ENCODE measurements around the gene ATP1A2.
A peak's percentile ranks its signal among the peaks of the same experiment; 100 is the strongest.

ATP1A2 gene

GRCh38 chr1:160115545-160116282 is at the start of gene ATP1A2:
Gene ATP1A2, plus strand, starts transcription at chr1:160115759. Its CDS starts 103 bp downstream, at chr1:160115862.
- no peak for DNase-seq

- no peak for DNase-seq
Measured at GRCh38 chr1:160066829-160067745, 48.5 kb upstream of the ATP1A2 start.

GRCh38 chr1:160068225-160068624 is 47.3 kb upstream of the ATP1A2 start:
- no peak for DNase-seq

GRCh38 chr1:160069460-160070231 is 45.9 kb upstream of the ATP1A2 start, which contains the start of gene KCNJ10:
Gene KCNJ10, minus strand, starts transcription at chr1:160070160. Its CDS starts 27,628 bp downstream, at chr1:160042532.
- no peak for DNase-seq

- DNase-seq = peak; percentile 77
Measured at GRCh38 chr1:160070243-160071163, 45.1 kb upstream of the ATP1A2 start.

- DNase-seq = no peak
Measured at GRCh38 chr1:160071289-160071688, 44.3 kb upstream of the ATP1A2 start.

GRCh38 chr1:160074865-160075264 is 40.7 kb upstream of the ATP1A2 start:
- no peak for DNase-seq

- no peak for DNase-seq
Measured at GRCh38 chr1:160075836-160076235, 39.7 kb upstream of the ATP1A2 start.

GRCh38 chr1:160076295-160076694 is 39.3 kb upstream of the ATP1A2 start:
- DNase-seq = no peak

- DNase-seq = no peak
Measured at GRCh38 chr1:160077486-160077885, 38.1 kb upstream of the ATP1A2 start.

GRCh38 chr1:160078512-160079195 is 36.9 kb upstream of the ATP1A2 start:
- no peak for DNase-seq

GRCh38 chr1:160079448-160079847 is 36.1 kb upstream of the ATP1A2 start:
- DNase-seq = no peak

- peak; percentile 38 for DNase-seq
Measured at GRCh38 chr1:160080381-160081100, 35.0 kb upstream of the ATP1A2 start.

- DNase-seq = peak; percentile 68
Measured at GRCh38 chr1:160081261-160081936, 34.2 kb upstream of the ATP1A2 start, which contains the start of gene KCNJ9. Gene KCNJ9, plus strand, starts transcription at chr1:160081538. Its CDS starts 2,493 bp downstream, at chr1:160084031.

GRCh38 chr1:160082487-160082886 is 33.1 kb upstream of the ATP1A2 start:
- DNase-seq = no peak

- DNase-seq = no peak
Measured at GRCh38 chr1:160082926-160083325, 32.6 kb upstream of the ATP1A2 start.

- DNase-seq = peak; percentile 77
Measured at GRCh38 chr1:160083968-160084770, 31.4 kb upstream of the ATP1A2 start.

GRCh38 chr1:160084771-160085321 is 30.7 kb upstream of the ATP1A2 start:
- no peak for DNase-seq

Measured in NCI-H2171 treated with DMSO at 0.1 percent for 48 hours (cell line).